ENCODE data around the gene FA2H.

FA2H gene

DNA sequence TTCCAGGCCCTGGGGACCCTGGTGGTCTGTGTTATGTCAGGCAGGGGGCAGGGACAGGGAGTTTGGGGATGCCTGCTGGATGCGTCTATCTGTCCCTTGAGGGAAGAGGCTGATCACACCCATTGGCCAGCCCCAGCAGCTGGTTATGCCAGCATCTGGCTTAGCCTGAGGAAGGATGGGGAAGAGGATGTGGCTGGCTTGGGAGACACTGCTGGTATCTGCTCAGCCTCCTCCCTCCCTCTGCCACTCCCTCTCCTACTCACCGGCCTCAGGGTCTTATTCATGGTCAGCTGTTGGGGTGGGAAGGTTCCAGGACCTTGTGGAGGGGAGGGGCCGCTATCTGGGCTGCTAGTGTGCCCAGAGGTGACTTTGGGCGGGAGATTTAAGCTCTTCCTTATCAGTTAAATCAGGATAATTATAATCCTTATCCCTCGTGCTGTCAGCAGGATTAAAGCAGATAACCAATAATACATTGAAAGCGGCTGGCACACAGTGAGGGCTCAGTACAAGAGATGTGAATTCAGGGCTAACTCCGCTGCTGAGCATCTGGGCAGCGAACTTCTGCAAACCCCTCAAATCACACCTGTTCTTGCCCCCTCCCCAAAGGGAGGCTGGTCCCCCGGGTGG lies 38.0 kb downstream of the FA2H start:
- no peaks in the 10 kb centered on the region for H3K27me3 ChIP-seq (ENCODE audit: control insufficient read depth, insufficient read depth, low read length)
- H3K36me3 ChIP-seq (ENCODE audit: control insufficient read depth, insufficient read depth, low read length): no peaks in the 10 kb centered on the region
- no peak overlapping the region for H3K4me3 ChIP-seq (ENCODE audit: low read length)
- H3K9me3 ChIP-seq (ENCODE audit: control insufficient read depth, insufficient read depth, low read length): no peaks in the 10 kb centered on the region
- DNase-seq (ENCODE audit: low read depth, low spot score): no peak
- WGBS (ENCODE audit: insufficient coverage, insufficient read length): no CpG with 5 or more reads among the region's 9 CpGs
- no peak overlapping the region for H3K27ac ChIP-seq (ENCODE audit: low read length)
- H3K4me1 ChIP-seq (ENCODE audit: control insufficient read depth, insufficient read depth, low read length): peaks cover 15% of the 10 kb centered on the region

DNA sequence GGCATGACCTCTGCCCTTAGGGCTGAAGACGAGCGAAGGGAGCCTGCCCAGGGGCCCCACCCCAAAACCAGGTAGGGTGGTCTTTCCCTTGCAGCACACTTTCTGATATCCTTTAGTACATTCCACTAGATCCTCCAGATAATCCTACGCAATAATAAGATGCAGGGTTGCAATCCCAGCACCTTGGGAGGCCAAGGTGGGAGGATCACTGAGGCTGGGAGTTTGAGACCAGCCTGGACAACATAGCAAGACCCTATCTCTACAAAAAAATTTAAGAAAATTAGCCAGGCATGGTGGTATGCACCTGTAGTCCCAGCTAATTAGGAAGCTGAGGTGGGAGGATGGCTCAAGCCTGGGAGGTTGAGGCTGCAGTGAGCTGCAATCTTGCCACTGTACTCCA lies 39.1 kb downstream of the FA2H start:
- H3K9me3 ChIP-seq (ENCODE audit: control insufficient read depth, insufficient read depth, low read length): no peaks in the 10 kb centered on the region
- DNase-seq (ENCODE audit: low read depth, low spot score): no peak
- H3K4me3 ChIP-seq (ENCODE audit: low read length): no peak overlapping the region
- H3K27ac ChIP-seq (ENCODE audit: low read length): no peak overlapping the region
- no CpG with 5 or more reads among the region's 3 CpGs for WGBS (ENCODE audit: insufficient coverage, insufficient read length)
- H3K4me1 ChIP-seq (ENCODE audit: control insufficient read depth, insufficient read depth, low read length): peaks cover 15% of the 10 kb centered on the region
- no peaks in the 10 kb centered on the region for H3K27me3 ChIP-seq (ENCODE audit: control insufficient read depth, insufficient read depth, low read length)
- H3K36me3 ChIP-seq (ENCODE audit: control insufficient read depth, insufficient read depth, low read length): no peaks in the 10 kb centered on the region

DNA sequence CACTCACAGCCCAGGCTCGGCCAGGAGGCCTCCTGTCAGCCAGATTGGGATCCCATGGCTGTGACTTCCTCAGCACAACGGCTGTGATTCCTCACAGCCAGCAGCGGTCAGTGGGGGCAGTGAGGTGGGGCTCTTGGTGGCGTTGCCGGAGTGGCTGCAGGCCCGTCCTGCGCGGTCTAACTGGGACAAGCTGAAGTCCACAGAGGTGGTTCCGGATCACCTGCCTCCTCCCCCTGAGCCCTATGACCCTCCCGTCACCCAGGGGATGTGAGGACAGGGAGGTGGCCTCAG lies 39.5 kb downstream of the FA2H start:
- no peak overlapping the region for H3K27ac ChIP-seq (ENCODE audit: low read length)

DNA sequence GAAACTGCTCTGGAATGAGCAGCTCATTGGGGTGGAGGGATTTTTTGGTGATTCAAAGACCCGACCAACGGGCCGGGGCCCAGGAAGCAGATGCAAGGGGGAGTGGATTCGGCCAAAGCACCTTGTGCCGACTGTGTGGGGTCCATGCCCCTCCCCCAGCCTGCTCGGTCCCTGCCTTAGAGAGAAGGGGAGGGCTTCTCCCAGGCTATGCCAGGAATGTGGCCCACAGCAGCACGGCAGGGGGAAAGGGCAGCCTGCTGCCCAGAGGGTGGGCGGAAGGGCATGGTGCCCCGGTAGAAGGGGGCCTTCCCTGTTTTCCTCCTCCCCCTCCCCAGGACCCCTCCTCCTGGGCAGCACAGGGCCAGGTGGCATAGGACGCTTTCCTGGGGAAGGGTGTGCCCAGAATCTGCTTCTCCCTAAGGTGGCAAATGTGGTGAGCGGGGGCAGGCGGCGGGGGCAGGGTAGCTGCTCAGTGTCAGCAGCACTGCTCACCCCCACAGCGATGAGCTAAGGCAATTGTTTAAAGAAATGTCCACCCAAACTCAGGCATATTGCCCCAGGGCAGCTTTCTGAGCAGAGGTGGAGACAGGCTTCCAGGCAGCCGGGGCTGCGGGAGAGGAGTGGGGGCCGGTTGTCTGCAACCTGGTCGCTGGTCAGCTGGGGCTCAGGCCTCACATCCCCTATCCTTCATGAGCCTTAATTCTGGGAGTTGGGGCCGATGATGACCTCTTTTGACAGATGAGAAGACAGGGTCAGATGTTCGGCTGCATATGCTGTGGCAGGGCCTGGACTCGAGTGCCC lies 40.1 kb downstream of the FA2H start:
- DNase-seq (ENCODE audit: low read depth, low spot score): no peak
- H3K36me3 ChIP-seq (ENCODE audit: control insufficient read depth, insufficient read depth, low read length): no peaks in the 10 kb centered on the region
- no peaks in the 10 kb centered on the region for H3K27me3 ChIP-seq (ENCODE audit: control insufficient read depth, insufficient read depth, low read length)
- H3K4me3 ChIP-seq (ENCODE audit: low read length): no peak overlapping the region
- H3K4me1 ChIP-seq (ENCODE audit: control insufficient read depth, insufficient read depth, low read length): peaks cover 22% of the 10 kb centered on the region
- no CpG with 5 or more reads among the region's 21 CpGs for WGBS (ENCODE audit: insufficient coverage, insufficient read length)
- H3K27ac ChIP-seq (ENCODE audit: low read length): no peak overlapping the region
- no peaks in the 10 kb centered on the region for H3K9me3 ChIP-seq (ENCODE audit: control insufficient read depth, insufficient read depth, low read length)

More for the DNA sequence above, 39.5 kb downstream of the FA2H start:
- no peaks in the 10 kb centered on the region for H3K27me3 ChIP-seq (ENCODE audit: control insufficient read depth, insufficient read depth, low read length)
- H3K9me3 ChIP-seq (ENCODE audit: control insufficient read depth, insufficient read depth, low read length): no peaks in the 10 kb centered on the region
- no peak overlapping the region for H3K4me3 ChIP-seq (ENCODE audit: low read length)
- H3K4me1 ChIP-seq (ENCODE audit: control insufficient read depth, insufficient read depth, low read length): peaks cover 17% of the 10 kb centered on the region
- H3K36me3 ChIP-seq (ENCODE audit: control insufficient read depth, insufficient read depth, low read length): no peaks in the 10 kb centered on the region
- no peak for DNase-seq (ENCODE audit: low read depth, low spot score)
- no CpG with 5 or more reads among the region's 10 CpGs for WGBS (ENCODE audit: insufficient coverage, insufficient read length)

DNA sequence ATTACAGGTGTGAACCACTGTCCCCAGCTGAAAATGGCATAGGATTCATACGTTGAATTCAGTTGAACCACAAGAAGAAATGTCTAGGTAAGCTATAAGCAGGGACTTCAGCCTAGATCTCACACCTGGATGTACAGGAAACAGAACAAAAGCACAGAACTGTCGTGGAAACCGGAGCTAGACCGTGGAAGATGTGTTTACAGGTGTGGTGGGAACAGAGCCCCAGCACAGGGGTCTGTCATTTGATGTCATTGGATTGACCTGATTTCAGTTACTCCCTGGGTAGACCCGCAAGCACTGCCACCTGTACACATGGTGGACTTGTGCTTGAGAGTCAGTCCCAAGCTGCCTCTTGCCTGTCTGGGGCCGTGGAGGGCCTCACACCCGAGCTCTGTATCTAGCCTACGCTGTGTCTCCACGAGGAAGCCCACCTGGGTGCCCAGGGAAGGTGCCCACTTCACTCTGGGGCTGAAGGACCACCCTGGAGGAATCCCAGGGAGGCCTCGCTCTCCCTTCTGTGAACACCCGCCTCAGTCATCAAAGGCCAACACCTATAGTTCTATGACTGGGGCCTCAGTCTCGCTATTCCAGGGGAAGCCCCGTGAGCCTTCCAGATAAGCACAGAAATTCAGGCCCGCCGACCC lies 41.8 kb downstream of the FA2H start:
- no peaks in the 10 kb centered on the region for H3K27me3 ChIP-seq (ENCODE audit: control insufficient read depth, insufficient read depth, low read length)
- H3K4me3 ChIP-seq (ENCODE audit: low read length): no peak overlapping the region
- peaks cover 22% of the 10 kb centered on the region for H3K4me1 ChIP-seq (ENCODE audit: control insufficient read depth, insufficient read depth, low read length)
- no peaks in the 10 kb centered on the region for H3K36me3 ChIP-seq (ENCODE audit: control insufficient read depth, insufficient read depth, low read length)
- no peak overlapping the region for H3K27ac ChIP-seq (ENCODE audit: low read length)
- H3K9me3 ChIP-seq (ENCODE audit: control insufficient read depth, insufficient read depth, low read length): no peaks in the 10 kb centered on the region
- no CpG with 5 or more reads among the region's 15 CpGs for WGBS (ENCODE audit: insufficient coverage, insufficient read length)
- no peak for DNase-seq (ENCODE audit: low read depth, low spot score)

DNA sequence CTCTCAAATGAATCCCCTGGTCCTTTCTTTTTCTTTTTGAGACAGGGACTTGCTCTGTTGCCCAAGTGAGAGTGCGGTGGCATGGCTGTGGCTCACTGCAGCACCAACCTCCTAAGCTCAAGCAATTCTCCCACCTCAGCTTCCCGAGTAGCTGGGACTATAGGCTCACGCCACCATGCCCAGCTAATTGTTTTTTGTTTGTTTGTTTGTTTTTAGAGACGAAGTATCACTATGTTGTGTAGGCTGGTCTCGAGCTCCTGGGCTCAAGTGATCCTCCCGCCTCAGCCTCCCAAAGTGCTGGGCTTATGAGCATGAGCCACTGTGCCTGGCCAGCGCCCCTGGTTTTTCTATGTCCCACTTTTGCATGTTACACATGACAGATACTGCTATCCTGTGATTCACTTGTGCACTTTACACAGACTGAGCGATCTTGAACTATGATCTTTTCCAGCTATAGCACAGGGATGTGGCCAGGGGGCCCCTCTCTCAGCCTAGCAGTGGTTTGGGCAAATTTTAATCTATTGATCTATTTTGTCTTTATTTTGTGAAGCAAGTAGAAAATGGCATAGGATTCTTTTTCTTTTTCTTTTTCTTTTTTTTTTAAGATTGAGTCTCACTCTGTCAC lies 42.7 kb downstream of the FA2H start:
- peaks cover 22% of the 10 kb centered on the region for H3K4me1 ChIP-seq (ENCODE audit: control insufficient read depth, insufficient read depth, low read length)
- no peaks in the 10 kb centered on the region for H3K9me3 ChIP-seq (ENCODE audit: control insufficient read depth, insufficient read depth, low read length)
- H3K4me3 ChIP-seq (ENCODE audit: low read length): no peak overlapping the region
- H3K36me3 ChIP-seq (ENCODE audit: control insufficient read depth, insufficient read depth, low read length): no peaks in the 10 kb centered on the region
- no CpG with 5 or more reads among the region's 8 CpGs for WGBS (ENCODE audit: insufficient coverage, insufficient read length)
- H3K27ac ChIP-seq (ENCODE audit: low read length): no peak overlapping the region
- no peak for DNase-seq (ENCODE audit: low read depth, low spot score)
- no peaks in the 10 kb centered on the region for H3K27me3 ChIP-seq (ENCODE audit: control insufficient read depth, insufficient read depth, low read length)

DNA sequence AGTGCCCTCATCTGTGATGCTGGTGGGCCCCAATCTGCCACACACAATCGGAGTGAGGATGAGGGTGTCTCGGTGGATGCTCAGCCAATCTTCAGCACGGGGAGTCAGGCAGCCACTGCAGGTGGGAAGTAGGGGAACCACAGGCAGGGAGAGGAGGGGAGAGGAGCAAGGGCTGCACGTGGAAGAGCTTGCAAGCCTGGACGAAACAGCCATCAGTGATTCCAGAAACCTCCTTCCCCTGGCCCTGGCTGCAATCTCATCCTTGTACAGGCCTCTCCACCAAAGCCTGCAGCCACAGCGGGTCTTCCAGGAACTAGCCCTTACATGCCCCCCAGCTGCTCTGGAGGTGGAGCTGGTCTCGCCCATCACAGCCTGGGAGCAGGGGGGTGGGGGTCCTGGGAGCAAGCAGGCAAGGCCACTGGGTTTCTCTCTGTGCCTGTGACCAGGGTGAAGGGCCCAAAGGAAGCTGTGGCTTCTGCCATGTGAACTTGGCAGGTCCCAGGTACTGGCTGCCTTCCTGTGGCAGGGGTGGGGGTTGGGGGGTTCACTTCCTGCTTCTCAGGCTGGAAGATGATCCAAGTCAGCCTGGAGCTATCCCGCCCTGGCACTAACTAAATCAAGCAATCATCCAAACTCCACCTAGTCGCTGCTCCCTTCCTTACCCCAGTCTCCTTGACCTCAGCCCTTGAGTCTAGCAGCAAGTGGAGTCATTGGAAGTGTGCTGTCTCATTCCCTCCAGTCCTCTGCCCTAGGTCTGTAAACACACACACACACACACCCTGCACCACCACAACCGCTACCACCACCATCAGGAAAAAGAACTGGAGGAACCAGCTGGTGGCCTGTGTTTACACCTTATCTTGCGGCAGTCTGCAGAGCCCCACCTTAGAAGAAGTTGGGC lies 44.6 kb downstream of the FA2H start:
- no CpG with 5 or more reads among the region's 11 CpGs for WGBS (ENCODE audit: insufficient coverage, insufficient read length)
- no peaks in the 10 kb centered on the region for H3K27me3 ChIP-seq (ENCODE audit: control insufficient read depth, insufficient read depth, low read length)
- no peaks in the 10 kb centered on the region for H3K9me3 ChIP-seq (ENCODE audit: control insufficient read depth, insufficient read depth, low read length)
- no peak overlapping the region for H3K4me3 ChIP-seq (ENCODE audit: low read length)
- peaks cover 19% of the 10 kb centered on the region for H3K4me1 ChIP-seq (ENCODE audit: control insufficient read depth, insufficient read depth, low read length)
- no peak for DNase-seq (ENCODE audit: low read depth, low spot score)
- no peak overlapping the region for H3K27ac ChIP-seq (ENCODE audit: low read length)
- H3K36me3 ChIP-seq (ENCODE audit: control insufficient read depth, insufficient read depth, low read length): no peaks in the 10 kb centered on the region

DNA sequence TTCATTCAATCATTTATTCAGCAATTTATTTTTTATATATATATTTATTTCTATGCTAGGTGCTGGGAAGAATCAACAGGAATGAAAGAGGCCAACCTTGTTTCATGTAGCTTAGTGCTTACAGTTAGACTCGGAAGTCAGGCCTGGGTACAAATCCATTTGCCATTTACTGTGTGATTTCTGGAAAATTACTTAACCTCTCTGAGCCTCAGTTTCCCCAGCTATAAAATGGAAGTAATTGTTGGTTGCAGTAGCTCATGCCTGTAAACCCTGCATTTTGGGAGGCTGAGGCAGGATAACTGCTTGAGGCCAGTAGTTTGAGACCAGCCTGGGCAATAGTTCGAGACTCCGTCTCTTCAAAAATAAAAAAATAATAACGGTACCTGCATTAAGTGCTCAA lies 46.7 kb downstream of the FA2H start:
- no peaks in the 10 kb centered on the region for H3K36me3 ChIP-seq (ENCODE audit: control insufficient read depth, insufficient read depth, low read length)
- no peak for DNase-seq (ENCODE audit: low read depth, low spot score)
- WGBS (ENCODE audit: insufficient coverage, insufficient read length): no CpG with 5 or more reads among the region's 4 CpGs
- no peaks in the 10 kb centered on the region for H3K9me3 ChIP-seq (ENCODE audit: control insufficient read depth, insufficient read depth, low read length)
- no peak overlapping the region for H3K4me3 ChIP-seq (ENCODE audit: low read length)
- H3K27ac ChIP-seq (ENCODE audit: low read length): no peak overlapping the region
- peaks cover 7% of the 10 kb centered on the region for H3K4me1 ChIP-seq (ENCODE audit: control insufficient read depth, insufficient read depth, low read length)
- no peaks in the 10 kb centered on the region for H3K27me3 ChIP-seq (ENCODE audit: control insufficient read depth, insufficient read depth, low read length)

DNA sequence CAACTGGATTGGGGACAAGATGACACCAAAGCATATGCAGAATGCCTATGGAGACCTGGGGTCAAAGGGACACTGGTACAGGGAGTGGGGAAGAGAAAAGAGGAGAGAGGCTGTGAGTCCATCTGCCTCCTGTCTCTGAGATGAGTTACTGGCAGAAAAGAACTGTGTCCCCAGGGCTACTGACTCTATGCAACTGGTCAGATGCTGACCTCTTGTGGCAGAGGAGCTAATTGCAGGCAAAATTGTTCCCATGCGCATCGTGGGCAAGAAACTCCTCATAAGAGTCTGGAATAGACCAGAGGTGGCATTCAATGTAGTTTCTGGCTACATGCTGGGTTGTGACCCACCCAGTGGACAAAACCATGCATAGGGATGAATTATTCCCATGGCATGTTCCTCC lies 47.9 kb downstream of the FA2H start:
- Histone ChIP-seq H3K4me1 (ENCODE audit: control insufficient read depth, insufficient read depth, low read length) (peaks cover 7% of the 10 kb centered on the region), H3K4me3 (ENCODE audit: low read length) (no peak overlapping the region), H3K27ac (ENCODE audit: low read length) (no peak overlapping the region), H3K9me3 (ENCODE audit: control insufficient read depth, insufficient read depth, low read length) (no peaks in the 10 kb centered on the region), H3K36me3 (ENCODE audit: control insufficient read depth, insufficient read depth, low read length) (no peaks in the 10 kb centered on the region), H3K27me3 (ENCODE audit: control insufficient read depth, insufficient read depth, low read length) (no peaks in the 10 kb centered on the region)
- peak; percentile 70 for DNase-seq (ENCODE audit: low read depth, low spot score)
- no CpG with 5 or more reads among the region's 2 CpGs for WGBS (ENCODE audit: insufficient coverage, insufficient read length)
